GM12891 (cell line): ENCODE data around the gene KCTD6.

Experiments used
- POLR2A ChIP-seq: IDR thresholded peaks from 2 replicates; pipeline ENCODE4 v1.6.1; 2011; ENCODE audit warnings: low read depth, low read length, control low read depth
- POLR2AphosphoS5 ChIP-seq: IDR thresholded peaks from 2 replicates; pipeline ENCODE4 v1.6.1; 2011; ENCODE audit warnings: low read depth, low read length, control low read depth
- SPI1 ChIP-seq: IDR thresholded peaks from 2 replicates; pipeline ENCODE4 v1.6.1; 2011; ENCODE audit warnings: low read depth, low read length, control low read depth
- TAF1 ChIP-seq: IDR thresholded peaks from 2 replicates; pipeline ENCODE4 v1.6.1; 2011; ENCODE audit warnings: low read depth, low read length, control low read depth

DNA sequence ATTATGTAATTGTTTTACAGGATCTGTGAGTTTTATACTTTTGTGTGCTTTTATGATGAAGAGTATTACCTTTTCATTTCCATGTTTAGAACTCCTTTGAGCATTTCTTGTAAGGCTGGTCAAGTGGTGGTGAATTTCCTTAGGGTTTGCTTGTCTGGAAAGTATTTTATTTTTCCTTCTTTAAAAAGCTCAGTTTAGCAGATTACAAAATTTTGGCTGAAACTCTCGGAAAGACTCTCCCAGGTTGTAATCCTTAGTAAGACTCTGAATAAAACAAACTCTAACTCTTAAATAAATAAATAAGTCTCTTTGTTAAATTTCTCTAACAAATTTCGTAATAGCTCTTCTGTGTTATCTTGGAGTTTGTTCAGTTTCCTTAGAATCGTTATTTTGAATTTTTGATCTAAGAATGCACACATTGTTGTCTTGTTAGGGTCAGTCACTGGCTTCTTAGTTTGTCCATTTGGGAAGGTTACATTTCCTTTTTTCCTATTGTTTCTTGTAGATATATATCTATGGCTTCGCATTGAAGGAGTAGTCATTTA lies 59.8 kb downstream of the KCTD6 start:
- TF ChIP-seq POLR2AphosphoS5 (no peak), POLR2A (no peak), SPI1 (no peak), TAF1 (no peak)
